Adrenal gland (tissue), 12 donors: ENCODE measurements around the gene SLC8B1. TPM values are rescaled to one million over a fixed set of nuclear protein-coding genes. Genes with fewer than 3 reads are reported as not detected.

ENCODE experiments used
- DNase-seq, 7 donors: peaks; one replicate each; pipeline ENCODE4 v3.0.0-alpha.2; 2019 to 2020
- H3K27ac ChIP-seq, 5 donors: fragments of 200-600 bp; sonication (generic) in 4 of 5; 1 replicate in 3 of 5; 2 replicates in 2 of 5; pipeline versions ENCODE4 v1.5.1 to v1.8.0; 2016 to 2020; ENCODE audit warnings: mild to moderate bottlenecking in 1 of 5
- H3K27me3 ChIP-seq: fragments of 200-600 bp; 2 replicates; pipeline ENCODE4 v1.8.0; 2021
- H3K36me3 ChIP-seq, 2 donors: fragments of 200-600 bp; replicated peaks in 1 of 2; 1 replicate in 1 of 2; 2 replicates in 1 of 2; pipeline versions ENCODE4 v1.5.1 to v1.8.0; 2018 to 2022
- H3K4me1 ChIP-seq, 2 donors: fragments of 200-600 bp; replicated peaks in 1 of 2; 1 replicate in 1 of 2; 2 replicates in 1 of 2; pipeline versions ENCODE4 v1.5.1 to v1.8.0; 2018 to 2021
- H3K4me3 ChIP-seq, 4 donors: fragments of 200-600 bp; sonication (generic) in 3 of 4; one replicate each; pipeline ENCODE4 v1.5.1; 2016 to 2018
- H3K9me3 ChIP-seq, 3 donors: fragments of 200-600 bp; sonication (generic) in 1 of 3; replicated peaks in 1 of 3; 1 replicate in 2 of 3; 2 replicates in 1 of 3; pipeline versions ENCODE4 v1.5.1 to v1.8.0; 2016 to 2021
- POLR2A ChIP-seq, 2 donors: fragments of 450-650 bp; IDR thresholded peaks; one replicate each; pipeline ENCODE4 v1.6.1; 2017; ENCODE audit warnings: antibody characterized with exemption in 2 of 2, mild to moderate bottlenecking in 2 of 2, moderate library complexity in 1 of 2
- WGBS, 4 donors: extraction: QIAGEN DNeasy Blood & Tissue Kit in 2 of 4; methylation state at CpG; one replicate each; pipeline versions ENCODE4 v1.1.5 to v1.1.7; 2013 to 2017; 5-methylcytosine and 5-hydroxymethylcytosine counted together
- intact Hi-C, 2 donors: fragments of 100-400 bp; cut with DNase I; formaldehyde crosslinking; loops; one replicate each; pipeline versions ENCODE4 v1.14.1 to v1.15.0; 2022 to 2023
- polyA plus RNA-seq, 3 donors: library from polyadenylated mRNA; stranded (reverse); fragments of 200-250 nt in 2 of 3; fragments of 350-450 nt in 1 of 3; fragmentation: Illumina TruSeq in 1 of 3; extraction: RNeasy Lipid Tissue Mini Kit (QIAGEN cat#74804) in 1 of 3; gene quantifications; one replicate each; pipeline ENCODE4 v1.2.3, GENCODE V29; 2013 to 2014
- total RNA-seq, 9 donors: library from RNA; depleted of rRNA in 4 of 9; stranded (reverse); fragments of >200 nt in 4 of 9; fragments of 120-200 nt in 1 of 9; fragmentation: NEBNext Ultra II Directional in 1 of 9; extraction: Animal tissue kit (Norgen Biotek cat#: 25700) in 1 of 9; gene quantifications; one replicate each; pipeline versions ENCODE4 v1.1.0 to v1.2.4, GENCODE V29; 2013 to 2023
- TF ChIP-seq, protein P1 (sequence below), 6 experiments: fragments of 450-650 bp in 4 of 6; fragments of 200-600 bp in 2 of 6; sonication (generic) in 1 of 6; IDR thresholded peaks; 1 replicate in 5 of 6; 2 replicates in 1 of 6; pipeline versions ENCODE4 v1.5.1 to v1.8.0; 2016 to 2021; ENCODE audit warnings: antibody characterized with exemption in 6 of 6, mild to moderate bottlenecking in 2 of 6, moderate library complexity in 1 of 6
- donor health status: healthy with polysubstance abuse.
- donor health status: Bipolar disorder and iron deficiency.
- donor health status: DM: yes; HTN: yes; CAD: no.
- donor health status: DM: no; HTN: no; CAD: no.
- donor health status: DM: no; HTN: no; CAD: no.
- donor health status: DM: yes; HTN: yes; CAD: no.

The SLC8B1 gene
- total and polyA plus RNA-seq, 12 donors = 67.6 to 288 (median 188) TPM

DNA sequence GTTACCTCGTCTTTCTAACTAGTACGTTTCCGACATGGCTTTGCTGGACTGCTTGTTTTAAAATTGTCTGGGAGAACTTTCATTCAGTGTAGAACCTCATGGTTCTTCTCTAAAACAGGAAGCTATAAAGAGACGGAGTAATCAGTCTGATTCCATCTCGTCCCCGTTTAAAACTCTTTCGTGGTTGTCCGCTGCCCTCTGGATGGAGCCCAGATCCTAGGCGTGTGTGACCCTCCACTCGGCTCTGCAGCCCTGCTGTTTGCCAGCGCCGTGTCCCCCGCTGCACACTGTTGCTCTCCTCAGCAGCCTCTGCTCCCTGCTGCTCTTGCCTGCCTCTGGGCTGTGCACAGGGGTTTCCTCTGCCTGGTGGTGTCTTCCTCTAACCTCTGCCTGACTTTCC lies 50.2 kb downstream of the SLC8B1 start:
- Histone ChIP-seq H3K27ac (no peak overlapping the region), H3K4me1 (no peaks in the 10 kb centered on the region), H3K27me3 (no peaks in the 10 kb centered on the region), H3K36me3 (peaks cover 0 to 89% of the 10 kb centered on the region in 2 donors), H3K9me3 (no peaks in the 10 kb centered on the region), H3K4me3 (no peak overlapping the region)
- DNase-seq = no peak
- intact Hi-C loops = no loop called here
- WGBS, 4 donors = 77 to 85% (median 84%) methylated on average over 13 of the region's 13 CpGs
- TF ChIP-seq, protein P1, sequence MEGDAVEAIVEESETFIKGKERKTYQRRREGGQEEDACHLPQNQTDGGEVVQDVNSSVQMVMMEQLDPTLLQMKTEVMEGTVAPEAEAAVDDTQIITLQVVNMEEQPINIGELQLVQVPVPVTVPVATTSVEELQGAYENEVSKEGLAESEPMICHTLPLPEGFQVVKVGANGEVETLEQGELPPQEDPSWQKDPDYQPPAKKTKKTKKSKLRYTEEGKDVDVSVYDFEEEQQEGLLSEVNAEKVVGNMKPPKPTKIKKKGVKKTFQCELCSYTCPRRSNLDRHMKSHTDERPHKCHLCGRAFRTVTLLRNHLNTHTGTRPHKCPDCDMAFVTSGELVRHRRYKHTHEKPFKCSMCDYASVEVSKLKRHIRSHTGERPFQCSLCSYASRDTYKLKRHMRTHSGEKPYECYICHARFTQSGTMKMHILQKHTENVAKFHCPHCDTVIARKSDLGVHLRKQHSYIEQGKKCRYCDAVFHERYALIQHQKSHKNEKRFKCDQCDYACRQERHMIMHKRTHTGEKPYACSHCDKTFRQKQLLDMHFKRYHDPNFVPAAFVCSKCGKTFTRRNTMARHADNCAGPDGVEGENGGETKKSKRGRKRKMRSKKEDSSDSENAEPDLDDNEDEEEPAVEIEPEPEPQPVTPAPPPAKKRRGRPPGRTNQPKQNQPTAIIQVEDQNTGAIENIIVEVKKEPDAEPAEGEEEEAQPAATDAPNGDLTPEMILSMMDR (IDR thresholded peaks at IDR 0.05) = no peak
- TF ChIP-seq POLR2A (IDR thresholded peaks at IDR 0.05) = no peak

DNA sequence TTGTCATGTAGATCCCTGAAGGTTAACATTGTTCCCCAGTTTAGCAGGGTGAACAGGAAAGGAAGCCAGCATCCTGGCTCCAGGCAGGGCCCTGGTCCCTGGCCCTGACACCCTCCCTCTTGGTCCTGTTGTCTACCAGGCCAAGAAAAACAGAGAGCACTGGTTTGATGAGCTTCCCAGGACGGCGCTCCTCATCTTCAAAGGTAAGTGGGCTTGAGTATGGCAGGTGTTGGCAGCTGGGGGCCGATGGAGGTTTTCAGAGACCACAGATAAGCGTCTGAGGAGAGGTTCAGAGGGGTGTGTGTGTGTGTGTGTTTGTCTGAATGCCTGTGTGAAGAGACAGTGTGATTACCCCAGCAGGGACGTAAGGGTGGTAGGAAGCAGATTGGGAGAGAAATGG lies 56.3 kb downstream of the SLC8B1 start:
- Histone ChIP-seq H3K9me3 (no peaks in the 10 kb centered on the region), H3K36me3 (peaks cover 0 to 82% of the 10 kb centered on the region in 2 donors), H3K4me3 (no peak overlapping the region), H3K27ac (no peak overlapping the region), H3K27me3 (no peaks in the 10 kb centered on the region), H3K4me1 (peaks cover 5% of the 10 kb centered on the region in 2 donors)
- TF ChIP-seq, protein P1 (IDR thresholded peaks at IDR 0.05) = no peak
- no peak for TF ChIP-seq POLR2A (IDR thresholded peaks at IDR 0.05)
- DNase-seq = peak in 1 of 7 donors; percentile 7
- 88 to 89% (median 88%) methylated on average over 5 of the region's 5 CpGs for WGBS, 4 donors
- intact Hi-C loops = no loop called here

DNA sequence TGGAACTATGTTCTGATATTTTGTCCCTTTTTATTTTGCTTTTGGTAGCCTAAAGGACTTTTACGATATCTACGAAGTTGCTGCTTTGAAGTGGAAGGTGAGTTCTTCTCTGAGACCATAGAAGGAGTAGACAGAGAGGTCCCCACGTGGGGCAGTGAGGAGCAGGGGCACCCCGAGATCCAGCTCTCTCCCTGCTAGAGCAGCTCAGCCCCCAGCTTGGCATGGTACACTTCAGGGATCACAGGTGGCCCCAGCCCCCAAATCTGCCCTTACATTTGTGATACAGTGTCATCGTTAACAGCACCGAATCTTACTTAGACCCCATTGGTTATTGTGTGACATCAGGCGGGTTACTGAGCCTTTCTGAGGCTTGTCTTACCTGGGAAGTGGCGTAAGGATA lies 56.8 kb downstream of the SLC8B1 start:
- intact Hi-C loops = no loop called here
- H3K9me3 ChIP-seq = no peaks in the 10 kb centered on the region
- 91 to 95% (median 92%) methylated on average over 7 to 8 of the region's 8 CpGs for WGBS, 4 donors
- DNase-seq = no peak
- TF ChIP-seq, protein P1 (IDR thresholded peaks at IDR 0.05) = no peak
- TF ChIP-seq POLR2A (IDR thresholded peaks at IDR 0.05) = no peak
- peaks cover 0 to 82% of the 10 kb centered on the region in 2 donors for H3K36me3 ChIP-seq
- peaks cover 8 to 10% of the 10 kb centered on the region in 2 donors for H3K4me1 ChIP-seq
- no peak overlapping the region for H3K27ac ChIP-seq
- no peaks in the 10 kb centered on the region for H3K27me3 ChIP-seq
- no peak overlapping the region for H3K4me3 ChIP-seq

DNA sequence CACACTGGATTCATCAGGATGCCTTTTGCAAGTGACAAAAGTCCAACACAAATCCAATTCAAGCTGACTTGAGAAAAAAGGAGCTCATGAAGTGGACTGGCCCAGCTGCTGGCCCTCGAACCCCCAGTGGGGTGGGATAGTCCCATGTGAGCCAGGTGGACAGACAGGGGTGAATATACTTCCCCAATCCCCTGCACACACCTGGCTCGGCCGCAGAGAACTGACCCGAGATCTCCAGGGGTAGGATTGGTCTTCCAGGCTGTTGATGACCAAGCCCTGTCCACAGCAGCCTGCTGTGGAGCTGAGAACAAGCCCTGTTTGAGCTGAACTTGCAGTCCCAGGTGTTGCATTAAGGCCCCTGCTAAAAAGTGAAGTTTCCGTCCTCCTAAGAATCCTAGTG lies 57.4 kb downstream of the SLC8B1 start:
- DNase-seq = peak in 1 of 7 donors; percentile 10
- intact Hi-C loops = no loop called here

More for the DNA sequence above, 57.4 kb downstream of the SLC8B1 start:
- H3K9me3 ChIP-seq = no peaks in the 10 kb centered on the region
- peak overlapping the region in 1 of 5 donors; percentile 68 for H3K27ac ChIP-seq
- TF ChIP-seq, protein P1 (IDR thresholded peaks at IDR 0.05) = no peak
- TF ChIP-seq POLR2A (IDR thresholded peaks at IDR 0.05) = no peak
- no peaks in the 10 kb centered on the region for H3K27me3 ChIP-seq
- 90 to 97% (median 96%) methylated on average over 4 to 5 of the region's 5 CpGs for WGBS, 4 donors
- no peak overlapping the region for H3K4me3 ChIP-seq
- peaks cover 0 to 78% of the 10 kb centered on the region in 2 donors for H3K36me3 ChIP-seq
- H3K4me1 ChIP-seq = peaks cover 15 to 17% of the 10 kb centered on the region in 2 donors
